GM18868 (cell line): Measurements from ENCODE around the gene APOL3.
"Not testable (repeated sequence)": the region's sequence is repeated elsewhere in the genome, so short reads cannot be mapped to it uniquely, and the experiment has no call there.

ENCODE experiments used
- ATAC-seq: cut with Tn5 transposase; IDR thresholded peaks from one replicate; pipeline ENCODE4 v1.9.1; 2021; ENCODE audit warnings: mild to moderate bottlenecking, moderate library complexity; ENCODE audit not compliant: unreplicated experiment

Gene APOL3

DNA sequence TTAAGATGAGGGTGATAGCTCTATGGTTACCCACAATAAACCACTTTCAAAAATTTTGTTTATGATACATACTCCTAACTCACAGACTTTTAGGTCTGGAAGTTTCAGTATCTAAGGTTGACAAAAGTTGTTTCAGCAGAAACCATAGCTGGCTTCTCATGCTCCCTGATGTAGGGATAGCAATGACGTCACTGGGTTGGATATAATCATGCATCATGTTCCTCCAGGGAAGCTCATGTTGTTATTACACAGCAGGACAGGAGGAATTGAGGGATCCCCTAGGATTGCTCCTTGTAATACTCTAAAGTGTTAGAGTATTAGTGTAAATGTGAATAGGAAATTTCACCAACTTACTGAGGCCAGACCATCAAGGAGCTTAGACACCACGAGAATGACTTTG is 23.6 kb downstream of the APOL3 start:
- no peak for ATAC-seq

- no peak for ATAC-seq
Observed at GRCh38 chr22:36136475-36136874, 24.1 kb downstream of the APOL3 start.

DNA sequence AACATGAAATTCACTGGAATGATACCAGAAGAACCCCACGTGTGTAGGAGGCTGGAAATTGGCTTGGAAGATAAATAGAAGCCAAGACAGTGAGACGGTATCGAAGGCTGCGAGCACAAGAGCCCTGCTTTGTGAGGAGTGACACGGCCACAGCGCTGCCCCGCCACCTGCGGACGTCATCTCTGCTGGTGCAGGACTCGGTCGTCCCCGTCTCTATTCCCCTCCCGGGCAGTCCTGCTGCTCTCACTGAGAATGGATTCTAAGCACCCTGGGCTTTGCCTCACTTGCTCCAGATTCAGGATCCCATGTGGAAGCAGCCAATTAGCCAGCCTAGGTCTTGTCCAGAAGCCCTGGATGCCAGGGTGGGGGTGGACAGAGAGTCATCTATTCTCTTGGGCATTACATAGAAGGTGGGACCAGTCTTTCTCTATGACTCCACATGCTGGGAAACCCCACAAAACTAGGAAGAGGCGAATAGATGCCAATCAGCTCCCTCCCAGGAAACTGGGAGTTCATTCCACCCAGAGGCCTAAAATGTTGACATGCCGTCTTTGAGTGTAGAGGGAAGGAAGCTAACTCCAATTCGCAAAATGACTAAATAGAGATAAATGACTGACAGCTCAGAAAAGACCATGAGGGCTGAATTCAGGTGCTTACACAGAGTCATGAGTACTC is 25.1 kb downstream of the APOL3 start:
- no peak for ATAC-seq

DNA sequence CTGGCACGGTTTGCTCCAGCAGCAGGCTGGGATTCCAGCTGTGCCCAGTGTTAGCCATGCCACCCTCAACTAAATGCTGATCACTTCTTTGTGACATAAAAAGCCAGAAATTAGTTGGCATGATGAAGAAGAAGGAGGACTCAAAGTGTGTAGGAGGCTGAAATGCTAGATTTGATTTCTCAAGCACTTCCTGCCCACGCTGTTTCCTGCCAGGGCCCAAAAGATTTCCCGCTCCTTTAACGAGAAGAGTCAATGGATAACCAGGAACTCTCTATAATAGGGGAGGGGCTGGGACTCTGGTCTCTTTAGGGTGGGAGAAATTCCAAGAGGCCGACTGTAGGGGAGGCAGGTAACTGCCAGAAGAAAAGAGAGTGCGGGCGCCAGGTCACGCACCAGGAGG is 26.4 kb downstream of the APOL3 start:
- ATAC-seq, result no peak

- ATAC-seq, result no peak
Observed at GRCh38 chr22:36131907-36132306, 28.6 kb downstream of the APOL3 start.

GRCh38 chr22:36129486-36130388 is 30.8 kb downstream of the APOL3 start:
- no peak for ATAC-seq

DNA sequence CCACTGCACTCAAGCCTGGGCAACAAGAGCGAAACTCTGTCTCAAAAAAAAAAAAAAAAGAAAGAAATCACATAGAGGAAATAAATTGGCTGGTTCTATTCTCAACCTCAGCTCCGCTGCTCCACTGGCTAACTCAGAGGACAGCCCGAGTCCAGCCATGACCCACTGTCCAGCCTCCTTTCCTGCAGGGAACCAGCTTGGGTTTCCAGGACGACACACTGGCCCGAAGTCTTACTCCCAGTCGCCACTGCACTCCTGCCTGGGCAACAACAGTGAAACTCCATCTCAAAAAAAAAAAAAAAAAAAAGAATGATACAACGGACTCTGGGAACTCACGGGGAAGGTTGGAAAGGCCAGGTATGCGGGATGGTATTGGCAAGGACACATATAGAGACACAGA is 31.5 kb downstream of the APOL3 start:
- no peak for ATAC-seq

GRCh38 chr22:36125994-36126531 is 34.5 kb downstream of the APOL3 start:
- ATAC-seq, result no peak

GRCh38 chr22:36125434-36125833 is 35.1 kb downstream of the APOL3 start:
- ATAC-seq, result no peak

- no peak for ATAC-seq
Observed at GRCh38 chr22:36124666-36125065, 35.9 kb downstream of the APOL3 start.

GRCh38 chr22:36123673-36124630 is 36.6 kb downstream of the APOL3 start:
- ATAC-seq, result peak; percentile 80

DNA sequence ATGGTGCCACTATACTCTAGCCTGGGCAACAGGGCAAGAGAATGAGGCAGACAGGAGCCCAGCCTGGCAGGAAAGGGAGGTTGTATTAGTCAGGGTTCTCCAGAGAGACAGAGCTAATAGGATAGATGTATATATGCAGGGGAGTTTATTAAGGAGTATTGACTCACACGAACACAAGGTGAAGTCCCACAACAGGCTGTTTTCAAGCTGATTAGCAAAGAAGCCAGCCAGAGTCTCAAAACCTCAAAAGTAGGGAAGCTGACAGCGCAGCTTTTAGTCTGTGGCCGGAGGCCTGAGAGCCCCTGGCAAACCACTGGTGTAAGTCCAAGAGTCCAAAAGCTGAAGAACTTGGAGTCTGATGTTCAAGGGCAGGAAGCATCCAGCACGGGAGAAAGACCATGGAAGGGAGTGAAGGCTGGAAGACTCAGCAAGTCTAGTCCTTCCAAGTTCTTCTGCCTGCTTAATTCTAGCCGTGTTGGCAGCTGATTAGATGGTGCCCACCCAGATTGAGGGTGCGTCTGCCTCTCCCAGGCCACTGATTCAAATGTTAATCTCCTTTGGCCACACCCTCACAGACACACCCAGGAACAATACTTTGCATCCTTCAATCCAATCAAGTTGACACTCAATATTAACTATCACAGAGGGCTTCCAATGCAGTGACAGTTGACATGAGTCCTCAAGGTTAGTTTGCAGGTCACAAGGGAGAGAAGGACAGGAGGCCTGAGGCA is 39.8 kb downstream of the APOL3 start:
- ATAC-seq, result not testable (repeated sequence)

GRCh38 chr22:36117053-36117554 is 43.5 kb downstream of the APOL3 start:
- no peak for ATAC-seq

DNA sequence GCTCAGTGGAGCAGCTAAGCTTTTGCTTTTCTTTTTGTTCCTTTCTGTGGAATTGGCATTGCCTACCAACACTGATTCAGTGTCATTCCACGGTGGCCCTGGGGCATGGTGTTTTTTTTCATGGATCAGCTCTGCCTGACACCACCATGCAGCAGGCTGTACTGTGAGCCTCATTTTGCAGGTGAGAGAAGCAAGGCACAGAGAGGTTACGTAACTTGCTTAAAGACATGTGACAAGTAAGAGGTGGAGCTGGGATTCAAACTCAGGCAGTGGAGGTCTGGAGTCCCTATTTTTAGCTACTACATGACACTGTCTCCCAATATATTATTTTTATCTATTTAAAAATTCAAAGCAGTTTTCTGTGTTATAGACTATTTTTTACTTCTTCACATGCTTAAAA is 44.4 kb downstream of the APOL3 start:
- ATAC-seq, result no peak

GRCh38 chr22:36113121-36113520 is 47.4 kb downstream of the APOL3 start:
- no peak for ATAC-seq

- ATAC-seq, result no peak
Observed at GRCh38 chr22:36111316-36111715, 49.2 kb downstream of the APOL3 start.

DNA sequence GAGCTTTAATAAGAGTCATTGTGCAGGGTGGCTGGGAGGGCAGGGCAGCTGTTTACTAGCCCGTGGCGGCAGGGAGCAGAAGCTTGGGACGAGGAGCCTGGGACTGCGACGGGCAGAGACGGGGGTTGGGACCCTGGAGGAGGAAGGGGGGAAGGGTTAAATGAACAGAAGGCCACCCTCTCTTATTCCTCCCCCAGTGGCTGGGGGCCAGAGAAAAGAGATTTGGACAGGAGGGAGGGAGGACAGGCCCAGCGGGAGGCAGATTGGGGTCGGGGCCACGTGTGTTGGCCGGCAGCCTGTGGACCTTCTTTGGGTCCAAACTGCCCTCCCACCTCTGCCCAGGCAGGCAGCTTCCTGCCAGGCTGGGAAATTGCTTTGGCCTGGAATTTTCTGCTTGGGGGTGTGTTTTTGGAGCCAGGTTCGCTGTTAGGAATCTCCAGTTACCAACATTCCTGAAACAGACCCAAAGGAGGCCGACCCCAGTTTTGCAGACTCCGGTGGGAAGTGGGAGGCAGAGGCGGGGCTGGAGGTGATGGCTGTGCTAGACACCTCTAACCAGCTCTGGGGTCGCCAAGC is 50.2 kb downstream of the APOL3 start:
- ATAC-seq, result no peak

DNA sequence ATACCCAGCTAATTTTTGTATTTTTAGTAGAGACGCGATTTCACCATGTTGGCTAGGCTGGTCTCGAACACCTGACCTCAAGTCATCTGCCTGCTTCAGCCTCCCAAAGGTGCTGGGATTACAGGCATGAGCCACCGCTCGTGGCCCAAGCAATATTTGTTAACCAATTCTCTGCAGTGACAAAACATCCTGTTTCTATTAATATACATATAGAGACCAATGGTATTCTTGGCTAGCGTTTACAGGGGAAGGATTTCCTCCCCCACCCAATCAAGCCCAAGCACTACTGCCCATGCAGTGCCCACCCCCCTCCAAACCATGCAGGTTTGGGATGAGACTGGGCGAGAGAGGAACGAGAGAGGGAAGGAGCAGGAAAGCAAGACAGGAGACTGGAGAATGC is 53.1 kb downstream of the APOL3 start:
- no peak for ATAC-seq

DNA sequence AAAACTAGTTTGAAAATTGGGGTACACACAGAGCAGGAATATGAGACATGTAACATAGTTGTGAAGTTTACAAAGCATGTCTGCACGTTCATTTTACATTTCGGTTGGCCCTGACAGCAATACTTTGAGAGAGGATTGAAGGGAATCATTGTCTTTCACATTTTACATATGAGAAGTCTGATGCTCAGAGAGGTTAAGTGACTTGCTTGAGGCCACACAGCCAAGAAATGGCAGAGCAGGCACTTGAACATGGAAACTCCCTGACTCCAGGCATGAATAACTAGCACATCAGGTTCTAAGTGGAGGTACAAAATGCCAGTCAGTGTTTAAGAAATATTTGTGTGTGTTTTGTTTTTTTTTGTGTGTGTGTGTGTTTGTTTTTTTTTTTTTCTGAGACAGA is 53.6 kb downstream of the APOL3 start:
- no peak for ATAC-seq

- ATAC-seq, result no peak
Observed at GRCh38 chr22:36104988-36105387, 55.6 kb downstream of the APOL3 start.
